ENCODE data around the gene PTPRN2.

PTPRN2 gene

DNA sequence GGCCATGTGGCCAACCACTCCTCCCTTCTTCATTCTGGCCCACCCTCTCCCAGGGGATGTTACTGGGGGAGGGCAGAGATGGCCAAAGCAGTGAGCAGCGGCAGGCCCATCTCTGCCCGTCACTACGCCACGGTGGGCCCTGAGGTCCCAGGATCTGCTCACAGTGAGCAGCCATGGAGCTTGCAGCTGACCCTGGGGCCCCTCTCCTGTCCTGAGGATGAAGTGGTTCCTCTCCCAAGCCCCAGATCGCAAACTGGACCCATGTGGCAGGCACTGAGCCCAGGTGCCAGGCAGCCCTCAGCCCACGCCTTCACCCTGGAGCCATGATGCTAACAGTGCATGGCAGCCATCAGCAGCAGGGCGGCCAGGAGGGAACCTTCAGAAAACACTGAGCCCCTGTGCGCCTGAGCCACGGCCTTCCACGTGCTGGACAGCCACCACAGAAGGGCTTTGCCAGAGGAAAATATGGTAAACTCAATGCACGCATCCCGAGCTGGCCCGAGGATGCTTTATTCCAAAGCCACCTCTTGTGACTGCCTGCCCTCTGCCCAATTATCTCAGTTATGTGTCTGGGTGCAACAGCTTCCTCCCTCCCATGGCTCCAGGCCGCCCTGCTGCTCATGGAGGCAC, 485.7 kb downstream of the PTPRN2 start:
- no peak for DNase-seq (ENCODE audit: extremely low read depth, low read depth)
- TF ChIP-seq, protein P1, sequence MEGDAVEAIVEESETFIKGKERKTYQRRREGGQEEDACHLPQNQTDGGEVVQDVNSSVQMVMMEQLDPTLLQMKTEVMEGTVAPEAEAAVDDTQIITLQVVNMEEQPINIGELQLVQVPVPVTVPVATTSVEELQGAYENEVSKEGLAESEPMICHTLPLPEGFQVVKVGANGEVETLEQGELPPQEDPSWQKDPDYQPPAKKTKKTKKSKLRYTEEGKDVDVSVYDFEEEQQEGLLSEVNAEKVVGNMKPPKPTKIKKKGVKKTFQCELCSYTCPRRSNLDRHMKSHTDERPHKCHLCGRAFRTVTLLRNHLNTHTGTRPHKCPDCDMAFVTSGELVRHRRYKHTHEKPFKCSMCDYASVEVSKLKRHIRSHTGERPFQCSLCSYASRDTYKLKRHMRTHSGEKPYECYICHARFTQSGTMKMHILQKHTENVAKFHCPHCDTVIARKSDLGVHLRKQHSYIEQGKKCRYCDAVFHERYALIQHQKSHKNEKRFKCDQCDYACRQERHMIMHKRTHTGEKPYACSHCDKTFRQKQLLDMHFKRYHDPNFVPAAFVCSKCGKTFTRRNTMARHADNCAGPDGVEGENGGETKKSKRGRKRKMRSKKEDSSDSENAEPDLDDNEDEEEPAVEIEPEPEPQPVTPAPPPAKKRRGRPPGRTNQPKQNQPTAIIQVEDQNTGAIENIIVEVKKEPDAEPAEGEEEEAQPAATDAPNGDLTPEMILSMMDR (IDR thresholded peaks at IDR 0.05; ENCODE audit: low read depth, low read length): no peak

DNA sequence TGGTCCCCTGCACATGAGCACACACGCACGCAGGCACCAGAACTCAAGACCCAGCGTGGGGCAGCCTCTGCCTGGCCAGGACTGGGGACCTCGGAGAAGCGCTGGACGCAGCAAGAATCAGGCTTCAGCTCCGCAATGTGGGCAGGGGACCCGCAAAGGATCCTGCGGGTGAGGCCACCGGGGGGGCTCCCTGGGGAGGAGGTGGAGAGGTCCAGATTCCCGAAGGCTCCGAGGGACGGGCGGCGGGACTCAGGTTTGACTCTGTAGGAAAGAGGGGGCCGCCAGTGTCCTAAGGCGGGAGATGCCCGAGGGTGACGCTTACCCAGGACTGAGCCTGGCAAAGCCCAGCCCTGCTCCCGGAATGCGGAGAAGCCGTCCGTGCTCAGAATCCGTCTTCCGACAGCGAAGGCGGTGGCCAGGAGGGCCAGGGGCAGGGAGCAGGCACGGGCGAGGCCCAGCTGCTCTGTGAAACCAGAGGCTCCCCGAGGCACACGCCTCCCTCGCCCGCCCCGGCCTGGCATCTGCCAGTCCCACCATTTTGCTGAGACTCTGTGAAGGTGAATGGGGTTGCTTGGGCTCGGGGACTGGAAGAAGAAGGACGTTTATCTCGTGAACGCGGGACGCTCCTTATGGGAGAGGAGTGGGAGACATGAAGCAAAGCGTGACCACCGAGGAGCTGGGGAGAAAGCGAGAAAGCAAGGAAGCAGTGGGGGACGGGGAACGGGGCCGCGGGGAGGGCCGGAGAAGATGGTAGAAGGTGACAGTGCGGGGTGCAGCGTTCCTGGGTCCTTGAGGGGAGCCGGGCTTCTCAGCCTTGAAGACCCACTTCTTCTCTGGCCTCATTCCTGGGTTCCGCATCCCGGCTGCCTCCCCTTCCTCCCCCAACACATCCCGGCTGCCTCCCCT, 489.2 kb downstream of the PTPRN2 start:
- TF ChIP-seq, protein P1 (IDR thresholded peaks at IDR 0.05; ENCODE audit: low read depth, low read length): no peak
- DNase-seq (ENCODE audit: extremely low read depth, low read depth): no peak

- TF ChIP-seq, protein P1 (IDR thresholded peaks at IDR 0.05; ENCODE audit: low read depth, low read length): no peak
- DNase-seq (ENCODE audit: extremely low read depth, low read depth): no peak
Measured at GRCh38 chr7:158097453-158098124, 490.0 kb downstream of the PTPRN2 start.

GRCh38 chr7:158097106-158097452, 490.5 kb downstream of the PTPRN2 start:
- TF ChIP-seq, protein P1 (IDR thresholded peaks at IDR 0.05; ENCODE audit: low read depth, low read length): no peak
- no peak for DNase-seq (ENCODE audit: extremely low read depth, low read depth)

- no peak for DNase-seq (ENCODE audit: extremely low read depth, low read depth)
- TF ChIP-seq, protein P1 (IDR thresholded peaks at IDR 0.05; ENCODE audit: low read depth, low read length): no peak
Measured at GRCh38 chr7:158096582-158096981, 491.0 kb downstream of the PTPRN2 start.

GRCh38 chr7:158094671-158095226, 492.9 kb downstream of the PTPRN2 start:
- no peak for DNase-seq (ENCODE audit: extremely low read depth, low read depth)
- TF ChIP-seq, protein P1 (IDR thresholded peaks at IDR 0.05; ENCODE audit: low read depth, low read length): no peak

Data from AG09319 (cell line).